Measurements from ENCODE around the gene TYW1.
"Not testable (repeated sequence)": the region's sequence is repeated elsewhere in the genome, so short reads cannot be mapped to it uniquely, and the experiment has no call there.

Gene TYW1

GRCh38 chr7:67036432-67037395 lies 40.1 kb downstream of the TYW1 start:
- peak; percentile 33 to 93 (median 84) for DNase-seq
- intact Hi-C loops (cut with DNase I), result not testable (repeated sequence)

GRCh38 chr7:67040832-67041231 lies 44.2 kb downstream of the TYW1 start:
- intact Hi-C loops (cut with DNase I); DNase-seq: not testable (repeated sequence)

- intact Hi-C loops (cut with DNase I), result not testable (repeated sequence)
- DNase-seq, result peak in 40 of 42 donors; percentile 14 to 86 (median 70)
Observed at GRCh38 chr7:67042781-67043558, 46.3 kb downstream of the TYW1 start.

- DNase-seq; intact Hi-C loops (cut with DNase I): not testable (repeated sequence)
Observed at GRCh38 chr7:67043559-67043930, 46.9 kb downstream of the TYW1 start.

GRCh38 chr7:67045496-67045995 lies 48.9 kb downstream of the TYW1 start:
- intact Hi-C loops (cut with DNase I), result no loop called here
- no peak for DNase-seq

- DNase-seq; intact Hi-C loops (cut with DNase I): not testable (repeated sequence)
Observed at GRCh38 chr7:67046819-67047218, 50.2 kb downstream of the TYW1 start.

GRCh38 chr7:67049908-67050307 lies 53.3 kb downstream of the TYW1 start:
- intact Hi-C loops (cut with DNase I); DNase-seq: not testable (repeated sequence)

- DNase-seq; intact Hi-C loops (cut with DNase I): not testable (repeated sequence)
Observed at GRCh38 chr7:67052161-67052560, 55.5 kb downstream of the TYW1 start.

- intact Hi-C loops (cut with DNase I), result no loop called here
- DNase-seq, result no peak
Observed at GRCh38 chr7:67056683-67057082, 60.0 kb downstream of the TYW1 start.

GRCh38 chr7:67061321-67061720 lies 64.7 kb downstream of the TYW1 start:
- intact Hi-C loops (cut with DNase I); DNase-seq: not testable (repeated sequence)

- intact Hi-C loops (cut with DNase I); DNase-seq: not testable (repeated sequence)
Observed at GRCh38 chr7:67062802-67063201, 66.2 kb downstream of the TYW1 start.

GRCh38 chr7:67066950-67067622 lies 70.5 kb downstream of the TYW1 start:
- DNase-seq; intact Hi-C loops (cut with DNase I): not testable (repeated sequence)

- intact Hi-C loops (cut with DNase I); DNase-seq: not testable (repeated sequence)
Observed at GRCh38 chr7:67076120-67076519, 79.5 kb downstream of the TYW1 start.

- intact Hi-C loops (cut with DNase I); DNase-seq: not testable (repeated sequence)
Observed at GRCh38 chr7:67082880-67083279, 86.2 kb downstream of the TYW1 start.

- intact Hi-C loops (cut with DNase I); DNase-seq: not testable (repeated sequence)
Observed at GRCh38 chr7:67089261-67089660, 92.6 kb downstream of the TYW1 start.

GRCh38 chr7:67091053-67091452 lies 94.4 kb downstream of the TYW1 start:
- intact Hi-C loops (cut with DNase I); DNase-seq: not testable (repeated sequence)

GRCh38 chr7:67098031-67098430 lies 101.4 kb downstream of the TYW1 start:
- intact Hi-C loops (cut with DNase I); DNase-seq: not testable (repeated sequence)

- intact Hi-C loops (cut with DNase I); DNase-seq: not testable (repeated sequence)
Observed at GRCh38 chr7:67099406-67099805, 102.8 kb downstream of the TYW1 start.

GRCh38 chr7:67100038-67100437 lies 103.4 kb downstream of the TYW1 start:
- DNase-seq; intact Hi-C loops (cut with DNase I): not testable (repeated sequence)

All from head of caudate nucleus (tissue), 42 donors.